OCI-LY7 (cell line): ENCODE data around the gene SHTN1.

ENCODE experiments used
- CTCF ChIP-seq: fragments of 200-600 bp; sonication (generic); conservative IDR thresholded peaks from 2 replicates; pipeline ENCODE4 v1.5.1; 2014; ENCODE audit warnings: mild to moderate bottlenecking, antibody characterized with exemption, low read length, moderate library complexity, mixed read lengths
- EZH2phosphoT487 ChIP-seq: fragments of 200-600 bp; sonication (generic); IDR thresholded peaks from 2 replicates; pipeline ENCODE4 v1.6.1; 2018; ENCODE audit warnings: low read depth, borderline replicate concordance, mild to moderate bottlenecking, mixed run types, antibody characterized with exemption, low read length, moderate library complexity, mixed read lengths

GRCh38 chr10:116853287-116853686 lies 151.7 kb downstream of the SHTN1 start:
- TF ChIP-seq CTCF (no peak), EZH2phosphoT487 (no peak)
